ENCODE data around the gene PMPCA.

The PMPCA gene

DNA sequence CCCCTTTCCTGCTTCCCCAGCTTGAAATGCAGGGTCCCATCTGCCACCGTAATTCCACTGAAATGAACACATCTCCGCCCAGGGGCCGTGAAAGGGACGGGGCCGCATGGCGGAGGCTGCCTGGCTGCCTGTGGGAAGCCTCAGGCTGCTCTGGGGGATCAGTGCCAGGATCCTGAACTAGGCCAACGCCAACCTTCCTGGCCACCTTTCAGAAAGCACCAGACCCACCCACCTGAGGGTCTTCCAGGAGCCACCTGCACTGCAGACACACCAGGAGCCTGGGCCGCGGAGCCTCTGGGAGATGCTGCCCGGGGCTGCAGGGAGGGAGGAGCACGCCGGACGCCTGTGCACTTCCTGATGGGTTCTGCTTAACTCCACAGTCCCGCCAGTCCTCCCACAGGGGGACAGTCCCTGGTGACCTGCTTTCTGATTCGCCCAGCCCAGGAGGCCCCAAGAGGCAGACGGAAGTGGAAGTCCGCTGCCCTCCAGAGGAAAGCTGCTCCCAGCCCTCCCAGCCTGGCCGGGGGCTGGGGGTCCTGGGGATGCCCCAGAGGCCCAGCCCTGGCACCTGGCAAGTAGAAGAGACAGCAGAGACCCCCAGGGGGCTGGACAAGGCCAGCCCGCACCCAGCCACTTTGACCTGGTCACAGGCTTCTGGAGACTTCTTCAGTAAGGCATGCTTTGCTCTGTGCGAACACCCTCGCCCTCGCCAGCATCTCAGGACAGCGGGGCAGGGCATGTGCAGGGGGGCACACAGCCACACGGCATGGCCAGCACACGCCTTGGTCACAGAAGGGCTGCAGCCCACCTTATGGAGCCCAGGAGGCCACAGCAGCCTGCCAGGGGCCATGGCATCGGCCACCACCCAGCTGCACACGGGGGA lies 36.9 kb upstream of the PMPCA start, which contains the start of gene CARD9:
TSS of gene CARD9 (minus strand) at position 370 of the 883 bp plus-strand sequence. CDS start 1,591 bp downstream, outside the sequence.
- DNase-seq (ENCODE audit: low read depth) = no peak

DNA sequence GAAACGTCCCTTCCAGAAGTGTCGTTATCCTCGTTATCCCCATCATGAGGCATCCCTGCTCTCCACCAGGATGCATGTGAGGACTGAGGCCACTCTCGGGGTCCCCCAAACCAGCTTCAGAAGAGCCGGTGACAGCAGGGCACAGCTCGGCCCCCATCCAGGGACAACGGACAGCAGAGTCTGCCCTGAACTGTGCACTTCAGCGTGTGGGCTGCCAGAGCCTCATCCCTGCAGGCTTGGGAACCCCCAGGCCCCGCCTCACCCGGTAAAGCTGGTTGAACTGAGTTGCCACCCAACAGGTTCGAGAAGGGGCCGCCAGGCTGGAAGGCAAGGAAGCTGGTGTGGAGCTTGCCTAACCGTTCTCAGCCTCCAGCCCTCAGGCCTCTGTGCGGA lies 36.3 kb upstream of the PMPCA start:
- DNase-seq (ENCODE audit: low read depth) = no peak

DNA sequence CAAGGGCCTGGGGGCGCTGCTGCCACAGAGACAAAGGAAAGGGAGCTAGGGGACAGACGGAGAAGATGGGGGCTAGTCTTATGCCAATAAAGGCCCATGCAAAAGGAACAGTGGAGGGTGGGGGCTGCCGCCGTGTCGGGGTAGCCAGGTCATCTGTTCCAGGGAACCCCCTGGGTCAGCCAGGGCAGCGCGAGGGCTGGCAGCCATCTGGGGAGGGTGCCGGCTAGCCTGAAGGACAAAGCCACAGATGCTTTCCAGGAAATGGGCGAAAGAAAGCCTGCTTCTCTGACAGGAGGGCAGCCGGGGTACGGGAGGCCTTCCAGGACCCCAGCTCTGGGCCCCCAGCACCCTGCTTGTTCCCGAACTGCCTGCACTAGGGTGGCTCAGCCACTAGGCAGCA lies 35.4 kb upstream of the PMPCA start:
- DNase-seq (ENCODE audit: low read depth) = no peak

DNA sequence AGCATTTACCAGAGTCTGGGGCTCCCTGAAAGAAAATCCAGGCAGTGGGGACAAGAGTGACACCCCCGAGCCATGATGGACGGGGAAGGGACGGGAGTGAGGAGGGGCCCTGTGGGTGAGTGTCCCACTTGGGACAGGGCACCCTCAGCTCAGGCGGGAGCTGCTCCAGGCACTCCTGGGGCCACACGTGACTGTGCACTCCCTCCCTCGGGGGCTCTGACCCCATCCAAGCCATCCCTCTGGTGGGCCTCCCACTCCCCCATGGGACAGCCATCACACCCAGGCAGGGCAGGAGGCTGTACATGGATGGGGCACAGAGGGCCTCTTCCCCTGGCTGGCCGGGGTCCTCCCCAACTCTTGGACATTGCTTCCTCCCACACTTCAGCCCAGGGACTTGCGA lies 34.0 kb upstream of the PMPCA start:
- no peak for DNase-seq (ENCODE audit: low read depth)

DNA sequence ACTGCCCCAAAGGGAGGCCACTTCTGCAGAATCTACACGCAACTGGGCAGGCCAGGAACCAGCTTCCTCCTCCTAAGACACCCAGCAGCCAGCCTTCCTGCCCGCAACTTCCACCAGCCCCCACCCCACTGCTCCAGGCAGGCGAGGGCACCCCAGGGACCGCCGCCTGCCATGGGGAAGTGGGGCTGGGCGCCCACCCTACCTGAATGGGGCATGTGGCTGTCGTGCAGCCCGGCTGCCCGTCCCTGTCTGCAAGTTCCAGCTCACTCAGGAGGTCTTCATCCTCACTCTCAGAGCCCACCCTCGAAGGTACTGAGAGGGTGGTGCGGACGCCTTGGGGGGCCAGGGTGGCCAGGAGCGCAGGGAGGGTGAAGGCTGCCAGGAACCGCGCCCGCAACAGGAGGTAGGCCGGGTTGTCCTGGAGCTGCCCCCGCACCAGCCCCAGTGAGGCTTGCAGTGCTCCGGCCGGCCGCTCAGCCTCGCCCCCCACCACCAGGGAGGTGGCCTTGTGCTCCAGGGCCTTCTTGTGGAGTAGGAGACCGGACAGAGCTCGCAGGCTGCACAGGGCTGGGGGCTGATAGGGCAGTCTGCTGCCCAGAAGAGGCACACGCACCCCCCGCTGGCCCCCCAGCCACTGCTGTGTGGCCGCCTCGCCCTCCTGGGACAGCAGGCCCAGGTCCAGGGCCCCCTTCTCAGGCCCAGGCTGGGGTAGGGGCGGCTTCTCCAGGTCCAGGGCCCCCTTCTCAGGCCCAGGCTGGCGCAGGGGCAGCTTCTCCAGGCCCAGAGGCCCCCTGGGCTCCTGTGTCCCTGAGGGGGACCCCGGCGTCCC lies 32.9 kb upstream of the PMPCA start:
- no peak for DNase-seq (ENCODE audit: low read depth)

DNA sequence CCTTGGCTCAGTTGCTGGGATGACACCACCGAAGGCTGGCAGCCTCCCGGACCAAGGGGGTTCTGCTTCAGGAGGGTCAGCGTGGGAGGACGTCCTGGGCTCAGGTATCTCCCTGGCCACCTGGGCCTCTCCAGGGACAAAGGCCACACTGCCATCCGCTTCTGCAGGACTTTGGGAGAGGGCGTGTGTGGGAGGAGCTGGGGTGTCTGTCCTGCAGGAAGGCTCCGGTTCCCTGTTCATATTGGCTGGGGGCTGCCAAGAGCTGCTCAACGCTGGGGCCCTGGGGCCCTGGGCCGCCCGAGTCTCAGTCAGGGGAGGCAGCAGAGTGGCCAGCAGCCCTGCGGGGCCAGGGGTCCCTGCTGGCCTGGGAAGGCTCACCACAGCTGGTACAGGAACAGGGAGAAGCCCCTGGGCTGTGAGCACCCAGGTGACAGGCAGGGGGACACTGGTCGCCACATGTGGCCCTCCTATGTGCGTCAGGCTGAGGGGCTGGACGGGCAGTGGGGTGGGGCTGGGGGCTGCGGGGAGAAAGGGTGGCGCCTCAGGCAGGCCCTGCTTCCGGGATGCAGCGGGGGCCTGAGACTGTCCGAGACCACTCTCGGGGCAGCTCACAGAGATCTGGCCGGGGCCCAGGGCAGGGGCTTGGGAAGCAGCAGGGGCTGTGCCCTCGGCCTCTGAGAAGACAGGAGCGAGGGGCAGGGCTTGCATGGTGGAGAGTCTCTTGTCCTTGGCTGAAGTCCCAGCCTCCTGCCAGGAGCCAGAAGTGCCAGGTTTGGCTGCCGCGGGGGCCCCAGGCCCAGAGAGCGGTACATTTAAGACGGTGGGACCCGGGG lies 32.1 kb upstream of the PMPCA start:
- DNase-seq (ENCODE audit: low read depth) = no peak

DNA sequence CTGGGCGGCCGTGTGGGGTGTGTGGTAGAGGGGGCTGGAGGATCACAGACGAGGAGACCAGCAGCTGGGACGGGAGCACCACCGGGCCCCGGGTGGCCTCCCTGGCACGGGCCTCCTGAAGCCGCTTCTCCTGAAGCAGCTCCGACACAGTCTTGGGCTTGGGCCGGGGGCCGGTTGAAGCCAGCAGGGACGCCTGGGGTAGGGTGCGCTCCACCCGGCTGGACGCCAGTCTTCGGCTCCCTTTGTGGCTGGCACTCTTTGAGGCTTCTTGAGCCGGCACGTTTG lies 31.5 kb upstream of the PMPCA start:
- no peak for DNase-seq (ENCODE audit: low read depth)

DNA sequence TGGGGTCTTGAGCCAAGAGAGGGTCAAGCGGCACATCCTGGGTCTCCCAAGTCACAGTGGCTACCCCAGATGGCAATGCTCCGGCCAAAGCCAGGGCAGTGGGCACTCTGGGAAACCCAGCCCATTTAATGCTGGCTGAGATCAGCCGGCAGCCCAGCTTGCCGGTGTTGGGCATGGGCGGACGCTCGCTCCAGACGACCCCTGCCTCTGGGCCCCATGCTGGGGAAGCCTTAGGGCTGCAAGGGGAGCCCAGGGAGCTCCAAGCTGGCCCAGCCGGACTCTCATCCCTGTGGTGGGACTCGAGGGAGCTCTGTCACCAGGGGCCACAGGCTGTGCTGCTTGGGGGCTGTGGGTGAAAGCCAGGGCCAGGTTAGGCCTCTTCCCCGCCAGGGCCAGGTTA lies 31.1 kb upstream of the PMPCA start:
- no peak for DNase-seq (ENCODE audit: low read depth)

DNA sequence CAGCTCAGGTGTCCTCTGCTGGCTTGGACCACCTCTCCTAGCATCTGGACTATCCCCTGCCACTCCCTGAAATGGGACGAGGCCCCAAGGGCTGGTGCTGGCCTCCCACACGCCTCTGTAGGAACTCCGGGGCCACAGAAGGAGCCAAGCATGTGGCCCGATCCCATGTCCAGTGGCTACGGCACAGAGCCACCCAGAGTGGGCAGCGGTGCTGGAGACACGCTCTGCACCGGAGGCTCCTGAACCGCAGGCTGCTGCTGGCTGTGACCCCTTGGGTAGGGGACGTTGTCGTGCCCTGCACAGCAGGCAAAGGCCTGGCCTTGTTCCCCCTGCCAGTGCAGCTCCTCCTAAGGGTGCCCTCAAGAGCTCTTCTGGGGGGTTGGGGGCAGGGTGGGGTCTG lies 30.6 kb upstream of the PMPCA start:
- DNase-seq (ENCODE audit: low read depth) = no peak

DNA sequence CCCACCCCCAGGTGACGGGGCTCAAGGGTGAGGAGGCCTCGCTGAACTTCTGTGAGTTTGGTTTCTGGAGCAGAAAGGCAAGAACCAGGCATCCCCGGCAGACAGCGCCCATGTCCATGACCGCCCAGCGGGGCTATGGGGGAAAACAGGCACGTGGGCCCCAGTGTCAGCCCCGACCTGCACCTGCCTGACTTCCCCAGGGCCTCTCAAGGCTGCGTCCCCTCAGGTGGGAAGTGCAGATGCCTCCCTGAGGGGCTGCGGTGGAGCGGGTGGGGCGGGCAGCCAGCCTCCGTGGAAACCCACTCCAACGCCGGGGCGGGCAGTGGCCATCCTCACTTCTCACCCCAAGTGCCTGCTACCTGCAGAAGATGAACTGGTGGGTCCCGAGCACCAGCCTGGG lies 30.1 kb upstream of the PMPCA start:
- no peak for DNase-seq (ENCODE audit: low read depth)

DNA sequence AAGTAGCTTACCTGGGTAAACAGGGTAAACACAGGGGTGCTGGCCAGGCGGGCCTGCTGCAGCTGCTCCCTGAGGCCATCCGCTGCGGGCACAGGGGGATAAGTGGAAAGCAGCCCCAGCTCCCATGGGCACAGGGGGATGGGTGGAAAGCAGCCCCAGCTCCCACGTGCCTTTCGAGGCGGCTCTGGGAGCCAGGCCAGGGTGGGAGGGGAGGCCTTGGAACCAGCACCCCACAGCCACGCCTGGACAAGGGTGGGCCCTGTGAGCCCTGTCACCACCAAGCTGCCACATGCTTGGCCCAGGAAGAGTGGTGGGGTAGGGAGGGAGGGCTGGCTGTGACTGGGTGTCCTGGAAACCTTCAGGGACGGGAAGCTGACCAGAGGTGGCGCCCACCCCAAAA lies 29.1 kb upstream of the PMPCA start:
- no peak for DNase-seq (ENCODE audit: low read depth)

DNA sequence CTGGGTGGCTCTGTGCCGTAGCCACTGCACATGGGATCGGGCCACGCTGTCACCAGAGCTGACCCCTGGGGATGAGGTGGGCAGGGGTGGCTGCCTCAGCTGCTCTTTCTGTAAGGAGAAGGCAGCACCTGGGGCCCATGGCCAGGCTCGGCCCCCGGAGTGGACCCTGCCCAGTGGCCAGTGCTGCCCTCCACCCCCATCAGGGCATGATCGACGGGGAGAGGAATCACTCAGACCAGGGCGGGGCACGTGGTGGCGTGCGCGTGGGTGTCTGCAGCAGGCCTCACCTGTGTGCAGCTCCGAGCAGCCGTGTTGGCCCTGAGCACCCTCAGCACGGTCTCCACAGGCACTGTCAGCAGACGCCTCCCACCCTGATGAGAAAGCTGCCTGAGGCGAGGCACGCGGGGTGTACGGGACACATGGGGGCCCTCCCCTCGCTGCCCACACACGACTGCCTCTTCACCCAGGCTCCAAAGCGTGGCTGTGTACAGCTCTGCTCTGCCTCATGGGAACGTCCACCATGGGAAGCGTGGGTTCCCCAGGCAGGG lies 28.4 kb upstream of the PMPCA start:
- DNase-seq (ENCODE audit: low read depth) = no peak

DNA sequence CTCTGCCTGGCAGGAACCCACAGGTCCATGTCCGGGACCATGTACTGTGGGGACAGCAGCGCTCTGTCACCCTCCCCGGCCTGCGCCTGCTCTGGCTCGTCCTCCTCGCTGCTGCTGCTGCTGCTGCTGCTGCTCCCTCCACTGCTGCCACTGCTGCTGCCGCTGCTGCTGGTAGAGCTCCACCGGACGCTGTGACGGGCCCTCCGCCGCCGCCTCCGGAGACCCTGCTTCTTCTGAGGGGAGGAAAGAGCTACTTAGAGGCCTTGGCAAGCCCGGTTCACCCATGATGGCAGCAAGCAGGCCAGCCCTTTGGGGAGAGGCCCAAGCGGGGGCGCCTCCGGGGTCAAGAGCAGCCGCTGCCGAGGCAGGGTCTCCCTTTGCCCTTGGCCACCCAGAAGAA lies 27.0 kb upstream of the PMPCA start:
- DNase-seq (ENCODE audit: low read depth) = no peak

DNA sequence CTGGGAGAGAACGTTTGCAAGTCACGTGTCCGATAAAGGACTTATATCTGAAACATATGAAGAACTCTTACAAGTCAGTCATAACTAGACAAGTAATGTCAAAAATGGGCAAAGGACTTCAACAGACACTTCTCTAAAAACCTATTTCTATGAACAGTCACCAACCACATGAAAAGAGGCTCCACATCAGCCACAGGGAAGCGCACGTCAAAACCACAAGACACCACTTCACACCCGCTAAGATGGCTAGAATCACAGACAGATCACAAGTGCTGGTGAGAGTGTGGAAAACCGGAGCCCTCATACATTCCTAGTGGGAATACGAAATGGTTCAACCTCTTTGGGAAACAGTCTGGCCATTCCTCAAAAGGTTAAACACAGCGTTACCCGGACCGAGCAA lies 25.4 kb upstream of the PMPCA start:
- DNase-seq (ENCODE audit: low read depth) = no peak

DNA sequence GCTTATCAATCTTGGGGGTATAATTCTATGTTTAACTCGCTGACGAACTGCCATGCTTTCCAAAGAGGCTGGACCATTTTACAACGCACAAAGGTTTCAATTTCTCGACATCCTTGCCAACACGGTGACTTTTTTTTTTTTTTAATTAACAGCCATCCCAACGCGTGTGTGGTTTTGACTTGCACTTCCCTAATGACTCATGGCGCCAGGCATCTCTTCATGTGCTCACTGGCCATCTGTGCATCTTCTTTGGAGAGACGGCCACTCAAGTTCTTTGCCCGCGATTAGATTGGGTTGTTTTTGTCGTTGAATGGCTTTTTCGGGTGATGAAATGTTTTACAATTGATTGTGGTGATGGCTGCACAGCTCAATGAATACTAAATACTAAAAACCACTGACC lies 24.4 kb upstream of the PMPCA start:
- DNase-seq (ENCODE audit: low read depth) = no peak

DNA sequence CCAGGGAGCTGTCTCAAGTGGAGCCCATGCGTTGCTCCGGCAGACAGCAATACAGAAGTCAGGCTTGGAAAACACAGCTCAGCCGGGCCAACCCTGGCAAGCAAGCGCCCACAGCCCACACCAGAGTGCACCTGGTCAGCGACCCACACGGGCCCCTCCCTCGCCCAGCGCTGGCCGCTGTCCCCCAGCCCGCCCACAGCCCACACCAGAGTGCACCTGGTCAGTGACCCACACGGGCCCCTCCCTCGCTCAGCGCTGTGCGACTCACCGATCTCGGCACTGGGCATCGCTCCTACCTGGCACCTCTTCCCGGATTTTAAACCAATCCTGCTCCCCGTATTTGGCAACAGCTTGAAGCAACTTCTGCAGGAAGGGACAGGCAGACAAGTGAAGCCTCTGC lies 23.2 kb upstream of the PMPCA start:
- no peak for DNase-seq (ENCODE audit: low read depth)

DNA sequence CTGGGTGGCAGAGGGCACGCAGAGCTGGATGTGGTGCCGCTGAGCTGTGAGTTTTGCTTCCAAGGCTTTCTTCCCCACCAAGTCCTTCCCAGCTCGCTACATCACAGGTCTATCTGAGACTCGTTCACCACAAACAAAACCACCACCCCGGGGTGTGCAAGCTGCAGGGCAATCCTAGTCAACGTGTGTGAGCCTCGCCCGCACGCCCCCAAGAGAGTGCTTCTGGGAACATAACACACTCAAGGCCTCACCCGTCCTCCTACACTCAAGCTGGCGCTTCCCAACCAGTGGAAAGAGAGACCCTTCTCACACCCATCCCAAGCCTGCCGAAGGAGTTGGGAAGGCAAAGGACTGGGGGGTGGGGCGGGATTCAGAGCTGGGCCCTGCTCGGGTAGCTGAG lies 21.1 kb upstream of the PMPCA start:
- DNase-seq (ENCODE audit: low read depth) = no peak

DNA sequence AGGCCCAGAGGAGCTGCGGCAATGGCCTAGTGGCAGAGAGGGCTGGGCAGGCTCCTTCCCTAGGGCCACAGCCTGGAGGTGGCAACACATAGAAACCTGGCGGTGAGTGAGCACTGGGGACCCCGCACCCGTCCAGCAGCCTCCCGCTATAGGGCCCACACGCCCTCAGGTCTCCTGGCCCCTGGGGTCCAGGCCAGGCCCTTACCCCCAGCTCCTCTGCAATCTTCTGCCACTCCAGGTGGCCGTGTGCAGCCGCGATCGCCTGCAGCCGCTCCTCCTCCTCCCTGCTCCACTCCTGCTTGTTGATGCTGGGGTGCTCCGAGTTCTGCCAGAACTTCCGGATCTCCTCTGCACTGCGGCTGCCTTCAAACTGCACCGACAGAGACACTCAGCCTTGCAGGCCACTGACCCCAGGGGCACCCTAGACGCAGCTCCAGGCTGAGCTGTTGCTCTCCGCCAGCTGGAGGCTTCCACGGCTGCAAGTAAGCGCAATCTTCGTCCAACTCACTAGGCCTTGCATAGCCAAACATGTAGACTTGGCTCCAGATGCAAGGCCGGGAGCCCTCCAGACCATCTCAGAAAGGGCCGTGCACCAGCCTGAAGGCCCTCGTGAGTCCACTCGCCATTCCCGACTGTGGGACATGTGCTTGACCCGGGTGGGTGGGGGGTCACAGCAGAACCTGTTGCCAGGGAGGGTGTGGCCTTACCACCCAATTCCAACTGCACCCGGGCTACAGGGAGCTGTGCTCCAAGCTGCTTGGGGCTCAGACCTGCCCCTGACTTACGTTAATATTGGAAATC lies 18.5 kb upstream of the PMPCA start:
- DNase-seq (ENCODE audit: low read depth) = no peak

DNA sequence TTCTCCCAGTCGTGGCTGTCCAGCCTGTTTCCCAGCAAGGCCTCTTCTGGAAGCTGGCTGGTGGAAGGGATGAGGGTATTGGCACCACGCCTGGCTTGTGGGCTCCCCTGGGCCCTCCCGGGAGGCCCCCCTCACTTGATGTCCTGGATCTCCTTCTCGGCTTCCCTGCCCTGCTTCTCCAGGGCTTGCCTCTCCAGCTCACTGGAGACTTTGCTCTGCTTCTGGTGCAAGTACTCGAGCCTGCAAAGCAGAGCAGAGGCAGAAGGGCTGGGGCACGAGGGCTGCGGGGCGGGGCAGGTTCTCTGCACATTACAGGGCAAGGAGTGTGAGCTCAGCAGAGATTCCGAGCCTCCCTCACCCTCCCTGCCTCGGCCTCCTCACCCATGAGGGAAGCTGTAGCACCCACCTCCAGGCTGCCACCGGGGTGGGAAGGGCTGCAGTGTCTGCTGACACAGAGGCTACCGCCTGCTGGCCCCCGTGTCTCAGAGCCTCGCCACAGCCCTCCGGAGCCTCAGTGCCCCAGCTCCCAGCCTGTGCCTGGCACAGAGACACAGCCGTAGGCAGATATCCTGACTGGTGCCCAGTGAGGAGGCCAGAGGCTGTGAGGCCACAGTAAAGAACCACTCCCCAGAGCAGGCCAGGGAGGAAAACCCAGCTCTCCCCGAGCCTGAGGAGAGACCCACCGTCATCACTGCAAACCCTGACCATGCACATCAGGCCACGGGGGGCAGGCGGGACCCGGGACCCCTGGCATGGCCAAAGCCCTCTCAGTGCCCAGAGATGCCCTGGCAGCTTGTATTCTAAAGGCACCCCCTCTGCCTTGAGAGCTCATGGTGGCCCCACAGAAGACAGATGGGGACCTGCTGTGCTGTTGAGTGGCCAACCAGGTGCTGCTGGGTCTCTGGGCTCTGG lies 17.7 kb upstream of the PMPCA start:
- no peak for DNase-seq (ENCODE audit: low read depth)

DNA sequence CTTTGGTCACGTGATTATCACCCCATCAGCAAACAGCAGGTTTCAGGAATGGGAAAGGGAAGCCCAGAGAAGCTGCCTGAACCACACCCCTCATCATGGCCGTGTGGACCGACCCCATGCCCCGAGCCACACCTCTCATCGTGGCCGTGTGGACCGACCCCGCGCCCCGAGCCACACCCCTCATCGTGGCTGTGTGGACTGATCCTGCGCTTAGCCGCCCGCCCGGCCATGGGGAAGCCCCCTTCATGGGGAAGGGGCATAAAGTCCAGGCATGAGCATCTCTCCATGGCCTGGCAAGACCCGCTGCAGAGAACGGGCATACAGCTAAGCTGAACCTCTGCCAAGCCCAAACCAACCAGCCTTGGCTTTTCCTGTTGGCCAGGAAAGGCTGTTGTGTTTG lies 16.9 kb upstream of the PMPCA start:
- DNase-seq (ENCODE audit: low read depth) = no peak

Measured in stimulated activated CD8-positive, alpha-beta memory T cell treated with anti-CD3 and anti-CD28 coated beads, Interleukin-15, amount 100 ng/mL, for 24 hours (primary cell).